Measurements from ENCODE around the gene TEX51.

DNA sequence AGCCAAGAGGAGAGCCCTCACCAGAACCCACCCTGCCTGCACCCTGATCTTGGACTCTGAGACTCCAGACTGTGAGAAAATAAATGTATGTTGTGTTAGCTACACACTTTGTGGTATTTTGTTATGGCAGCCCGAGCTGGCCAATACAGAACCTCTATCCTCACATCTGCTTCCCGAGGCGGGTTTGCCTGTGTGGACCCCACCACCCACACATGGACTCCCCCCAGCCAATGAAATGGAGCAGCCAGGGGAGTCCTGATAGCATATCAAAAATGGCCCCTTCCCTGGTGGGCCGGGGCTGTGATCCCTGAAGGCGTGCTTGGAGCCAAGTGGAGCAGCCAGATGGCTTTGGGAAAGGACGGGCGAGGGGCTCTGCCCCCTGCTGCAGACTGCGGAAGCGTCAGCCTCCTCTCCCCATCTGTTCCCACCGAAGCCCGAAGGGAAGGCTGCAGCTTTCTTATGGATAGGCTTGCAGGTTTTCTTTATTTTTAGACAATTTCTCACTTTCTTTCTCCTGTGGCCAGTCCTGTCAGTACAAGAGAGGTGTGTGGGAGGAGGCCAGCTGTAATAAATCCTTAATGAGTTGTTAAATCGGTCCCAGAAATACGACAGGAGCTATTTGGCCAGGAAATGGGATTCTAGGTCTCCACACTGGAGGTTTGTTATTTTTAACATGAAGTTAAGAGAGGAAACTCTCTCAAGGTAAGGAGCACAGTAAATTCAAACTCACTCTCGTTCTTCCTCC lies 34.4 kb downstream of the TEX51 start:
- TF ChIP-seq, protein P1, sequence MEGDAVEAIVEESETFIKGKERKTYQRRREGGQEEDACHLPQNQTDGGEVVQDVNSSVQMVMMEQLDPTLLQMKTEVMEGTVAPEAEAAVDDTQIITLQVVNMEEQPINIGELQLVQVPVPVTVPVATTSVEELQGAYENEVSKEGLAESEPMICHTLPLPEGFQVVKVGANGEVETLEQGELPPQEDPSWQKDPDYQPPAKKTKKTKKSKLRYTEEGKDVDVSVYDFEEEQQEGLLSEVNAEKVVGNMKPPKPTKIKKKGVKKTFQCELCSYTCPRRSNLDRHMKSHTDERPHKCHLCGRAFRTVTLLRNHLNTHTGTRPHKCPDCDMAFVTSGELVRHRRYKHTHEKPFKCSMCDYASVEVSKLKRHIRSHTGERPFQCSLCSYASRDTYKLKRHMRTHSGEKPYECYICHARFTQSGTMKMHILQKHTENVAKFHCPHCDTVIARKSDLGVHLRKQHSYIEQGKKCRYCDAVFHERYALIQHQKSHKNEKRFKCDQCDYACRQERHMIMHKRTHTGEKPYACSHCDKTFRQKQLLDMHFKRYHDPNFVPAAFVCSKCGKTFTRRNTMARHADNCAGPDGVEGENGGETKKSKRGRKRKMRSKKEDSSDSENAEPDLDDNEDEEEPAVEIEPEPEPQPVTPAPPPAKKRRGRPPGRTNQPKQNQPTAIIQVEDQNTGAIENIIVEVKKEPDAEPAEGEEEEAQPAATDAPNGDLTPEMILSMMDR (IDR thresholded peaks at IDR 0.05; ENCODE audit: extremely low read depth in 1 of 2, insufficient read depth in 1 of 2, low read depth in 1 of 2, low read length in 2 of 2): no peak
- TF ChIP-seq POLR2A (IDR thresholded peaks at IDR 0.05; ENCODE audit: low read depth, low read length): no peak
- no peak for TF ChIP-seq POLR2AphosphoS5 (IDR thresholded peaks at IDR 0.05; ENCODE audit: insufficient read depth, low read depth, low read length)
- no peak for TF ChIP-seq EZH2 (IDR thresholded peaks at IDR 0.05; ENCODE audit: borderline replicate concordance, low read depth, low read length, severe bottlenecking)
- TF ChIP-seq JUN (IDR thresholded peaks at IDR 0.05; ENCODE audit: borderline replicate concordance, insufficient read depth, insufficient read length, low read depth): no peak
- no peak for TF ChIP-seq MYC (IDR thresholded peaks at IDR 0.05; ENCODE audit: low read depth, low read length)
- TF ChIP-seq, protein P2, sequence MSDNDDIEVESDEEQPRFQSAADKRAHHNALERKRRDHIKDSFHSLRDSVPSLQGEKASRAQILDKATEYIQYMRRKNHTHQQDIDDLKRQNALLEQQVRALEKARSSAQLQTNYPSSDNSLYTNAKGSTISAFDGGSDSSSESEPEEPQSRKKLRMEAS (IDR thresholded peaks at IDR 0.05; ENCODE audit: insufficient read depth, insufficient read length): no peak
- no peak for TF ChIP-seq FOS (IDR thresholded peaks at IDR 0.05; ENCODE audit: borderline replicate concordance, insufficient read depth, low read length)

Data from endothelial cell of umbilical vein (primary cell).